HCT116 (cell line): ENCODE data around the gene RYR3. TPM values are rescaled to one million over a fixed set of nuclear protein-coding genes. Genes with fewer than 3 reads are reported as not detected.

Experiments used
- ATAC-seq: fragments of 200-7000 bp; cut with Tn5 transposase; 2 replicates; pipeline ENCODE4 v1.9.1; 2020; ENCODE audit warnings: mild to moderate bottlenecking, moderate library complexity
- BruUV-seq: library from RNA; stranded (reverse); fragments of 400-500 nt; replicated peaks from 2 replicates; lab custom pipeline; 2021; lab: Mats Ljungman, UMichigan
- CTCF ChIA-PET: fragments of 300-600 bp; sonication (Branson Sonifier 250); formaldehyde crosslinking; loops from one replicate; lab custom pipeline; 2021; ENCODE audit warnings: antibody characterized with exemption; lab: Charles Lee
- POLR2A ChIA-PET: fragments of 300-600, 350-600 bp; sonication (Branson Sonifier 250); formaldehyde crosslinking; loops from one replicate; lab custom pipeline; 2021; ENCODE audit warnings: antibody characterized with exemption; lab: Charles Lee
- RAD21 ChIA-PET, 2 experiments: fragments of 300-600 bp; sonication (Branson Sonifier 250); formaldehyde crosslinking; loops; one replicate each; lab custom pipeline; 2023; ENCODE audit warnings: low total read pairs in 2 of 2; ENCODE audit not compliant: uncharacterized antibody in 2 of 2, unreplicated experiment in 2 of 2, low non-redundant PET in 1 of 2; lab: Charles Lee
- DNase-seq: peaks from one replicate; pipeline ENCODE4 v3.0.0-alpha.2; 2010; ENCODE audit warnings: low read depth, low spot score
- H2AFZ ChIP-seq: fragments of 200-600 bp; shearing (Covaris generic), sonication (generic); 2 replicates; pipeline ENCODE4 v1.6.1; 2017; ENCODE audit warnings: low read depth, mixed run types, mixed read lengths, antibody characterized with exemption, low read length; ENCODE audit not compliant: poor library complexity, severe bottlenecking
- H3K27ac ChIP-seq: 2 replicates; pipeline ENCODE4 v1.5.1; 2012; ENCODE audit warnings: low read depth, low read length
- H3K27me3 ChIP-seq: fragments of 200-600 bp; sonication (generic); 2 replicates; pipeline ENCODE4 v1.6.1; 2016; ENCODE audit warnings: mixed run types, low read length, mixed read lengths; ENCODE audit not compliant: insufficient read depth
- H3K36me3 ChIP-seq, 2 experiments: fragments of 200-500 bp in 1 of 2; fragments of 200-600 bp in 1 of 2; sonication (Bioruptor generic) in 1 of 2; sonication (generic) in 1 of 2; 2 replicates each; pipeline versions ENCODE4 v1.5.1 to v1.6.1; 2014 to 2016; ENCODE audit warnings: low read length in 2 of 2, inconsistent platforms in 1 of 2, mixed read lengths in 1 of 2, mixed run types in 1 of 2; ENCODE audit not compliant: insufficient read depth in 2 of 2, control insufficient read depth in 1 of 2
- H3K4me1 ChIP-seq, 2 experiments: fragments of 200-600 bp in 1 of 2; sonication (generic) in 1 of 2; 2 replicates each; pipeline versions ENCODE4 v1.5.1 to v1.6.1; 2012 to 2017; ENCODE audit warnings: low read length in 2 of 2, inconsistent platforms in 1 of 2, mild to moderate bottlenecking in 1 of 2, mixed read lengths in 1 of 2, mixed run types in 1 of 2, moderate library complexity in 1 of 2; ENCODE audit not compliant: insufficient read depth in 2 of 2, control insufficient read depth in 1 of 2
- H3K4me2 ChIP-seq: fragments of 200-600 bp; sonication (generic); 2 replicates; pipeline ENCODE4 v1.6.1; 2017; ENCODE audit warnings: mixed run types, low read length, mixed read lengths
- H3K4me3 ChIP-seq, 2 experiments: fragments of 200-600 bp in 1 of 2; sonication (generic) in 1 of 2; replicated peaks in 1 of 2; 2 replicates each; pipeline ENCODE4 v1.5.1; 2011 to 2016; ENCODE audit warnings: low read length in 2 of 2, control low read depth in 1 of 2, low read depth in 1 of 2, mild to moderate bottlenecking in 1 of 2, mixed read lengths in 1 of 2, mixed run types in 1 of 2
- H3K79me2 ChIP-seq: fragments of 200-600 bp; sonication (generic); 2 replicates; pipeline ENCODE4 v1.6.1; 2017; ENCODE audit warnings: mild to moderate bottlenecking, mixed run types, low read length, moderate library complexity, mixed read lengths; ENCODE audit not compliant: insufficient read depth
- H3K9ac ChIP-seq: fragments of 200-600 bp; sonication (generic); 2 replicates; pipeline ENCODE4 v1.6.1; 2016; ENCODE audit warnings: low read length, mixed read lengths
- H3K9me2 ChIP-seq: fragments of 200-600 bp; sonication (generic), shearing (Covaris generic); 2 replicates; pipeline ENCODE4 v1.6.1; 2017; ENCODE audit warnings: mixed run types, mild to moderate bottlenecking, moderate library complexity; ENCODE audit not compliant: insufficient read depth
- H3K9me3 ChIP-seq, 2 experiments: fragments of 200-500 bp in 1 of 2; fragments of 200-600 bp in 1 of 2; sonication (Bioruptor generic) in 1 of 2; sonication (generic) in 1 of 2; 2 replicates each; pipeline ENCODE4 v1.6.1; 2014 to 2017; ENCODE audit warnings: low read length in 2 of 2, mixed read lengths in 2 of 2, inconsistent platforms in 1 of 2, low read depth in 1 of 2, mild to moderate bottlenecking in 1 of 2, mixed run types in 1 of 2, moderate library complexity in 1 of 2; ENCODE audit not compliant: control insufficient read depth in 1 of 2, insufficient read depth in 1 of 2
- H4K20me1 ChIP-seq: fragments of 200-600 bp; sonication (generic), shearing (Covaris generic); 2 replicates; pipeline ENCODE4 v1.6.1; 2017; ENCODE audit warnings: mixed run types, mild to moderate bottlenecking, moderate library complexity; ENCODE audit not compliant: insufficient read depth
- CBX3 ChIP-seq: IDR thresholded peaks from 2 replicates; pipeline ENCODE4 v1.6.1; 2012; ENCODE audit warnings: low read depth
- CEBPB ChIP-seq: IDR thresholded peaks from 2 replicates; pipeline ENCODE4 v1.6.1; 2012; ENCODE audit warnings: low read depth
- CTCF ChIP-seq, 3 experiments: fragments of 200-600 bp in 1 of 3; sonication (generic) in 1 of 3; IDR thresholded peaks in 2 of 3; conservative IDR thresholded peaks in 1 of 3; 2 replicates each; pipeline ENCODE4 v1.5.1; 2012 to 2017; ENCODE audit warnings: low read depth in 2 of 3, low read length in 2 of 3, antibody characterized with exemption in 1 of 3, borderline replicate concordance in 1 of 3, control low read depth in 1 of 3, mild to moderate bottlenecking in 1 of 3, mixed read lengths in 1 of 3, mixed run types in 1 of 3, moderate library complexity in 1 of 3; ENCODE audit not compliant: insufficient read depth in 1 of 3
- EGR1 ChIP-seq: IDR thresholded peaks from 2 replicates; pipeline ENCODE4 v1.6.1; 2012; ENCODE audit warnings: low read depth
- EZH2 ChIP-seq: fragments of 200-600 bp; sonication (generic); IDR thresholded peaks from 2 replicates; pipeline ENCODE4 v1.6.1; 2017; ENCODE audit warnings: antibody characterized with exemption, mixed run types
- FOSL1 ChIP-seq: IDR thresholded peaks from 2 replicates; pipeline ENCODE4 v1.6.1; 2012; ENCODE audit warnings: low read depth
- POLR2A ChIP-seq: IDR thresholded peaks from 2 replicates; pipeline ENCODE4 v1.7.0; 2011; ENCODE audit warnings: borderline replicate concordance; ENCODE audit not compliant: insufficient read depth, insufficient read length; ENCODE audit errors: extremely low read depth
- REST ChIP-seq: IDR thresholded peaks from 2 replicates; pipeline ENCODE4 v1.6.1; 2012; ENCODE audit warnings: low read depth
- SIN3A ChIP-seq: IDR thresholded peaks from 2 replicates; pipeline ENCODE4 v1.6.1; 2012; ENCODE audit warnings: low read depth
- SP1 ChIP-seq: IDR thresholded peaks from 2 replicates; pipeline ENCODE4 v1.6.1; 2012; ENCODE audit warnings: low read depth
- SRF ChIP-seq: IDR thresholded peaks from 2 replicates; pipeline ENCODE4 v1.6.1; 2012; ENCODE audit warnings: low read depth
- TCF7L2 ChIP-seq: IDR thresholded peaks from 2 replicates; pipeline ENCODE4 v1.7.0; 2011; ENCODE audit warnings: borderline replicate concordance, inconsistent platforms; ENCODE audit not compliant: insufficient read depth, insufficient read length; ENCODE audit errors: extremely low read depth
- YY1 ChIP-seq: IDR thresholded peaks from 2 replicates; pipeline ENCODE4 v1.6.1; 2011; ENCODE audit warnings: low read length, low read depth, moderate library complexity, mild to moderate bottlenecking; ENCODE audit not compliant: insufficient replicate concordance; ENCODE audit errors: extremely low read depth
- ZBTB33 ChIP-seq: IDR thresholded peaks from 2 replicates; pipeline ENCODE4 v1.6.1; 2011; ENCODE audit warnings: mild to moderate bottlenecking, low read length, moderate library complexity; ENCODE audit not compliant: insufficient replicate concordance; ENCODE audit errors: extremely low read depth
- ZFX ChIP-seq: fragments of 450-650 bp; IDR thresholded peaks from 2 replicates; pipeline ENCODE4 v1.6.1; 2017
- intact Hi-C: fragments of 100-400 bp; cut with micrococcal nuclease; formaldehyde crosslinking; loops from 2 replicates; pipeline ENCODE4 v1.10.0; 2022
- total RNA-seq: library from RNA; stranded (reverse); gene quantifications from one replicate; pipeline ENCODE4 v1.2.1, GENCODE V29; 2021; ENCODE audit not compliant: unreplicated experiment
- TF ChIP-seq, protein P1 (sequence below): IDR thresholded peaks from 2 replicates; pipeline ENCODE4 v1.6.1; 2012
- TF ChIP-seq, protein P2 (sequence below): IDR thresholded peaks from 2 replicates; pipeline ENCODE4 v1.6.1; 2012

RYR3 gene
- total RNA-seq, 1 experiment from 2014 or later = not detected

- no peak for TF ChIP-seq POLR2A
- TF ChIP-seq, protein P1, sequence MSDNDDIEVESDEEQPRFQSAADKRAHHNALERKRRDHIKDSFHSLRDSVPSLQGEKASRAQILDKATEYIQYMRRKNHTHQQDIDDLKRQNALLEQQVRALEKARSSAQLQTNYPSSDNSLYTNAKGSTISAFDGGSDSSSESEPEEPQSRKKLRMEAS = no peak
- TF ChIP-seq EGR1 = no peak
- TF ChIP-seq, protein P2, sequence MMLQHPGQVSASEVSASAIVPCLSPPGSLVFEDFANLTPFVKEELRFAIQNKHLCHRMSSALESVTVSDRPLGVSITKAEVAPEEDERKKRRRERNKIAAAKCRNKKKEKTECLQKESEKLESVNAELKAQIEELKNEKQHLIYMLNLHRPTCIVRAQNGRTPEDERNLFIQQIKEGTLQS = no peak
- no peak for TF ChIP-seq EZH2
- TF ChIP-seq, all 23 proteins: peak for 0
Measured at GRCh38 chr15:33354411-33354810, 43.6 kb downstream of the RYR3 start (continued).

GRCh38 chr15:33357845-33358244 is 47.1 kb downstream of the RYR3 start:
- ChIA-PET POLR2A (no interaction called here), CTCF (no interaction called here), RAD21 (no interaction called here)
- no peaks in the 10 kb centered on the region for H3K4me1 ChIP-seq
- DNase-seq (no peak), ATAC-seq (no peak)
- H3K79me2 ChIP-seq = no peaks in the 10 kb centered on the region
- H4K20me1 ChIP-seq = no peaks in the 10 kb centered on the region
- H3K27ac ChIP-seq = no peak overlapping the region
- H2AFZ ChIP-seq = no peak overlapping the region
- intact Hi-C loops = no loop called here
- H3K4me2 ChIP-seq = no peak overlapping the region
- BruUV-seq = no TSS peak
- peaks cover 71% of the 10 kb centered on the region for H3K27me3 ChIP-seq
- no peak overlapping the region for H3K4me3 ChIP-seq
- H3K9me3 ChIP-seq = no peaks in the 10 kb centered on the region
- H3K36me3 ChIP-seq = no peaks in the 10 kb centered on the region
- no peaks in the 10 kb centered on the region for H3K9me2 ChIP-seq
- H3K9ac ChIP-seq = no peak overlapping the region
- TF ChIP-seq CEBPB (no peak), TCF7L2 (no peak), EZH2 (no peak), CTCF (IDR thresholded peaks at IDR 0.05 in 2 of 3, conservative IDR thresholded peaks at IDR 0.05 in 1 of 3; ENCODE audit: borderline replicate concordance in 1 of 3, insufficient read depth in 1 of 3, low read depth in 2 of 3, low read length in 2 of 3) (no peak), REST (no peak), ZBTB33 (no peak), SIN3A (no peak), YY1 (no peak), ZFX (no peak), SP1 (no peak), POLR2A (no peak), CBX3 (no peak), FOSL1 (no peak), SRF (no peak)
- TF ChIP-seq, protein P1 = no peak
- TF ChIP-seq, protein P2 = no peak
